AG04449 (cell line): Measurements from ENCODE around the gene IL11.
"Not testable (repeated sequence)": the region's sequence is repeated elsewhere in the genome, so short reads cannot be mapped to it uniquely, and the experiment has no call there.

ENCODE experiments used
- CTCF ChIA-PET: fragments of 350-600 bp; formaldehyde crosslinking; extraction: SDS; loops from one replicate; lab custom pipeline; 2021; ENCODE audit warnings: antibody characterized with exemption; lab: Yijun Ruan, JAX
- POLR2A ChIA-PET: fragments of 400-600, 350-600 bp; formaldehyde crosslinking; extraction: SDS; loops from one replicate; lab custom pipeline; 2020; ENCODE audit warnings: antibody characterized with exemption, inconsistent platforms; lab: Yijun Ruan, JAX
- DNase-seq: peaks from one replicate; pipeline ENCODE4 v3.0.0-alpha.2; 2010; ENCODE audit warnings: low read depth, low spot score
- H3K4me3 ChIP-seq: 2 replicates; pipeline ENCODE4 v1.5.1; 2011; ENCODE audit warnings: low read depth, mild to moderate bottlenecking, control low read depth, low read length
- CTCF ChIP-seq: IDR thresholded peaks from one replicate; pipeline ENCODE4 v1.5.1; 2011; ENCODE audit warnings: mild to moderate bottlenecking, moderate library complexity, low read length, control low read depth, inconsistent platforms; ENCODE audit not compliant: insufficient read depth; ENCODE audit errors: missing control alignments

Gene IL11

GRCh38 chr19:55333870-55334269, 36.4 kb downstream of the IL11 start:
- ChIA-PET POLR2A (no interaction called here), CTCF (interaction anchor here (0.6 kb wide), 1 partner anchor 41 kb away, joined by 4 read pairs; no protein-coding TSS in a partner anchor)
- DNase-seq: no peak
- no peak overlapping the region for H3K4me3 ChIP-seq
- TF ChIP-seq CTCF: no peak

GRCh38 chr19:55329791-55330190, 40.5 kb downstream of the IL11 start:
- H3K4me3 ChIP-seq, DNase-seq: not testable (repeated sequence)

DNA sequence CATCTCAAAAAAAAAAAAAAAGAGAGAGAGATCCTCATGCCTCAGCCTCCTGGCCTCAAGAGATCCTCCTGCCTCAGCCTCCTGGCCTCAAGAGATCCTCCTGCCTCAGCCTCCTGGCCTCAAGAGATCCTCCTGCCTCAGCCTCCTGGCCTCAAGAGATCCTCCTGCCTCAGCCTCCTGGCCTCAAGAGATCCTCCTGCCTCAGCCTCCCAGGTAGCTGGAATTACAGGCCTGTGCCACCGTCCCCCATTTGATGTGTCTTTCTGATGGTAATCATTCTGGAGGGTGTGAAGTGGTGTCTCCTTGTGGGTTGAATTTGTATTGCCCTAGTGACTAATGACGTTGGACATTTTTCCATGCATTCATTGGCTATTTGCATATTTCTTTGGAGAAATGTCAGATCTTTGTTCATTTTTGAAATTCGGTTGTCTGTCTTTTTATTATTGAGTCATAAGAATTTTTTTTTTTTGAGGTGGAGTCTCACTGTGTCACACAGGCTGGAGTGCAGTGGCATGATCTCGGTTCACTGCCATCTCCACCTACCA, 41.4 kb downstream of the IL11 start:
- H3K4me3 ChIP-seq, DNase-seq, POLR2A ChIA-PET, CTCF ChIA-PET: not testable (repeated sequence)

More at GRCh38 chr19:55329791-55330190, 40.5 kb downstream of the IL11 start:
- CTCF ChIA-PET: interaction anchor here (0.7 to 1.3 kb wide), 2 partner anchors 9 to 11 kb away, joined by 3 to 4 read pairs; no protein-coding TSS in a partner anchor
- POLR2A ChIA-PET: not testable (repeated sequence)

DNA sequence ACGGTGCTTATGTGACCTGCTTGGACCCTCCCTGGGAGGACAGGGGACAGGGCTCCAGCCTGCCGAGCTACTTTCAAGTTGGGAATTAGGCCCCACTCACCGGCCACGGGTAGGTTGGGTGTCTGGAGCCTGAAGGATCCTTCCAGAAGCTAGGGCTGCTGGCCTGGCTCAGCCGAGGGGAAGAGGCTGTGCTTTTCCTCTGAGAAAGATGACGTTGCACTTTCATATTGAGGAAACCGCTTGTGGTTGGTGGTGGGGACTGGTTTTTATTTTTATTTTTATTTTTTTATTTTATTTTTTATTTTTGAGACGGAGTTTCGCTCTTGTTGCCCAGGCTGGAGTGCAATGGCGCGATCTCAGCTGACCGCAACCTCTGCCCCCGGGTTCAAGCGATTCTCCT, 45.1 kb downstream of the IL11 start, which contains the start of gene TMEM150B:
Gene TMEM150B (minus strand): TSS at position 170 of the 400 bp plus-strand sequence. CDS start 4,305 bp downstream, outside the sequence.
- no peak for TF ChIP-seq CTCF
- H3K4me3 ChIP-seq: no peak within 1 kb of the TSS
- ChIA-PET CTCF (interaction anchor here (0.9 to 14.1 kb wide), 2 partner anchors 22 to 32 kb away, joined by 5 to 135 read pairs; no protein-coding TSS in a partner anchor), POLR2A (no interaction called here)
- no peak for DNase-seq

- TF ChIP-seq CTCF: no peak
- DNase-seq: no peak
- no peak overlapping the region for H3K4me3 ChIP-seq
- ChIA-PET CTCF (interaction anchor here (0.9 to 14.1 kb wide), 3 partner anchors 10 to 32 kb away, joined by 3 to 135 read pairs (median 5); no protein-coding TSS in a partner anchor), POLR2A (no interaction called here)
These were observed 45.6 kb downstream of the IL11 start for GRCh38 chr19:55324662-55325061.

- ChIA-PET POLR2A (interaction anchor here (0.7 kb wide), 2 partner anchors 63 to 86 kb away, joined by 3 read pairs; partner anchors contain the start of gene UBE2S), CTCF (interaction anchor here (1.3 to 14.1 kb wide), 4 partner anchors 10 to 61 kb away, joined by 3 to 135 read pairs (median 5); partner anchors contain the start of gene TMEM238)
- no peak for DNase-seq
- no peak overlapping the region for H3K4me3 ChIP-seq
- TF ChIP-seq CTCF: no peak
These were observed 47.9 kb downstream of the IL11 start for GRCh38 chr19:55322204-55322885.
